Measurements from ENCODE around the gene MADD. TPM values are rescaled to one million over a fixed set of nuclear protein-coding genes. Genes with fewer than 3 reads are reported as not detected.

Gene MADD
- total RNA-seq, 2 experiments from 2014 or later, result 161 to 178 TPM

- Mint-ChIP-seq H3K4me3 (peak overlapping the region; percentile 90), H3K36me3 (ENCODE audit: low read depth) (peaks cover 44% of the 10 kb centered on the region), H3K9me3 (no peaks in the 10 kb centered on the region), H3K27me3 (no peaks in the 10 kb centered on the region), H3K27ac (peak overlapping the region; percentile 99), H3K4me1 (ENCODE audit: low read depth) (peaks cover 54% of the 10 kb centered on the region)
- no peaks in the 10 kb centered on the region for H3K27me3 ChIP-seq (ENCODE audit: control insufficient read depth in 1 of 2, insufficient read depth in 2 of 2, low read length in 2 of 2)
- TF ChIP-seq CTCF (IDR thresholded peaks at IDR 0.05), result no peak
- DNase-seq (peak in 7 of 14 experiments; percentile 20 to 74 (median 37)), ATAC-seq (ENCODE audit: poor library complexity) (no peak)
- H3K4me3 ChIP-seq (ENCODE audit: low read length), result peak overlapping the region; percentile 71
- ChIA-PET CTCF (interaction anchor here (1.5 to 3.3 kb wide), 4 partner anchors 11 to 84 kb away, joined by 3 to 10 read pairs (median 6); partner anchors contain the start of gene ACP2), POLR2A (interaction anchor here (0.6 to 4.4 kb wide), 12 partner anchors 11 to 156 kb away, joined by 3 to 21 read pairs (median 4); partner anchors contain the start of genes ACP2, DDB2 and PSMC3)
- intact Hi-C loops (cut with DNase I, micrococcal nuclease), result loop anchor here in 1 of 2 experiments (5.0 to 10.0 kb wide), 4 partner anchors 38 to 566 kb away; partner anchors contain the start of genes ARHGAP1, KBTBD4, NDUFS3 and SLC39A13
- H3K4me1 ChIP-seq (ENCODE audit: insufficient read depth, low read length), result peaks cover 49% of the 10 kb centered on the region
- peak overlapping the region; percentile 58 to 91 for H3K27ac ChIP-seq (ENCODE audit: low read depth in 1 of 2, low read length in 2 of 2)
- H3K9me3 ChIP-seq (ENCODE audit: control insufficient read depth in 1 of 2, insufficient read depth in 1 of 2, low read length in 2 of 2), result no peaks in the 10 kb centered on the region
- peaks cover 22% of the 10 kb centered on the region for H3K36me3 ChIP-seq (ENCODE audit: insufficient read depth, low read length)
Observed at GRCh38 chr11:47270331-47271271, 668 bp downstream of the MADD start.

DNA sequence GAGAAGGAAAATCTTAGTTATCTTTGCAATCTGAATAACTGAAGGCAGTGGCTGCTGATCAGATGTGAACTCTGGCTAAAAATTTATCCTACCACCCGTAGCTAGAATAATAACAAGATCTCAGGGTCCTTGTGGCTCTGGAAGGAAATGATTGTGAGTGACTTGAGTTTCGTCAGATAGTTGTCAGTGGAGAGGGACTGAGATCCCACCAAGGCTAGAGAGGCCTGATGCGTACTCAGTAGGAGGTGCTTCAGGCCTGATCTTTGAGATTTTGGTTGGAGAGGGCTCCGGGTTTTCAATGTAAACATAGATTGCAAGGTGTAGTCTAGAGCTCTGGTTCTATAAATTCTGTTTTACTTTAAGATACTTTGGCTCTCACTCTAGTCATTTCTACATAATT, 1.4 kb downstream of the MADD start:
- intact Hi-C loops (cut with DNase I, micrococcal nuclease), result loop anchor here in 1 of 2 experiments (5.0 to 10.0 kb wide), 4 partner anchors 39 to 567 kb away; partner anchors contain the start of genes ARHGAP1, KBTBD4, NDUFS3 and SLC39A13
- POLR2A ChIA-PET, result interaction anchor here (0.7 to 4.4 kb wide), 10 partner anchors 12 to 155 kb away, joined by 3 to 21 read pairs (median 4); partner anchors contain the start of genes ACP2, DDB2 and PSMC3
- H3K4me1 Mint-ChIP-seq (ENCODE audit: low read depth), result peaks cover 56% of the 10 kb centered on the region
- H3K4me1 ChIP-seq (ENCODE audit: insufficient read depth, low read length), result peaks cover 43% of the 10 kb centered on the region
- H3K4me3 ChIP-seq (ENCODE audit: low read length), result peak overlapping the region; percentile 71
- no peak for TF ChIP-seq CTCF (IDR thresholded peaks at IDR 0.05)
- H3K27ac ChIP-seq (ENCODE audit: low read depth in 1 of 2, low read length in 2 of 2), result peak overlapping the region; percentile 18 to 19
- peak overlapping the region; percentile 99 for H3K27ac Mint-ChIP-seq
- no peaks in the 10 kb centered on the region for H3K9me3 Mint-ChIP-seq
- H3K9me3 ChIP-seq (ENCODE audit: control insufficient read depth in 1 of 2, insufficient read depth in 1 of 2, low read length in 2 of 2), result no peaks in the 10 kb centered on the region
- peak overlapping the region; percentile 90 for H3K4me3 Mint-ChIP-seq
- peak in 1 of 14 experiments; percentile 16 for DNase-seq
- H3K36me3 Mint-ChIP-seq (ENCODE audit: low read depth), result peaks cover 51% of the 10 kb centered on the region
- peaks cover 29% of the 10 kb centered on the region for H3K36me3 ChIP-seq (ENCODE audit: insufficient read depth, low read length)
- no peak for ATAC-seq (ENCODE audit: poor library complexity)
- CTCF ChIA-PET, result interaction anchor here (0.5 to 3.3 kb wide), 5 partner anchors 12 to 84 kb away, joined by 3 to 10 read pairs (median 5); partner anchors contain the start of gene ACP2
- H3K27me3 ChIP-seq (ENCODE audit: control insufficient read depth in 1 of 2, insufficient read depth in 2 of 2, low read length in 2 of 2), result no peaks in the 10 kb centered on the region
- H3K27me3 Mint-ChIP-seq, result no peaks in the 10 kb centered on the region

DNA sequence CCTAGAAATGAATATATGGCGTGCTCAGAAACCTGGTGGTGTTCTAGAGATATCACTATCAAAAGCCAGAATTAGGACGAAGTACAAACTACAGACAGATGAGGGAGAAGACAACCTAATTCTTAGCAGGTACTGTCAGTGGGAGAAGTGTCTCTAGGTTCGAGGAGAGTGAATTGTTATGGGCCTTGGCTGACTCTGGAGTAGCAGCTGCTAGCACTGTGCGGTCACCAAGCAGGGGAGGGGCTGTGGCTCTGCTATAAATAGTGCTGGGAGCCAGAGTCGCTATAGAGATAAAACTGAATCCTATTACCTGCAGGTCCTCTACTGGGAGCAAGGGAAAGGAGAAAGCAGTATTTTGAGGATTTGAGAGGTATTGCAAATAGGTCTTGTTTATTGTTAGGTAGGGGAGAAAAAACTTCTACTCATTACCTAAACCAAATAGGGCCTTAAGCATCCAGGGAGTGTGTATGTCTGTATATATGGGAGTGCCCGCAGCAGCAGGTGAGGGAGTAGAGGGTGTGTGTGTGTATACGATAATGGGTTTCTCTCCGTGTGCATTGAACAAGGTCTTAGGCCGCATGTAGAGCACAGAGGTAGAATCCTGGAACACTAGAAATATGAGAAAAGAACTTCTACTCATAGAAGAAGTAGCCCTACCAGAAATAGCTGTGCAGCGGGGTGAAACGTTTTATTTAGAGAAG, 2.2 kb downstream of the MADD start:
- ATAC-seq (ENCODE audit: poor library complexity), result no peak
- Mint-ChIP-seq H3K4me1 (ENCODE audit: low read depth) (peaks cover 58% of the 10 kb centered on the region), H3K4me3 (peak overlapping the region; percentile 90), H3K27ac (peak overlapping the region; percentile 99), H3K9me3 (no peaks in the 10 kb centered on the region), H3K27me3 (no peaks in the 10 kb centered on the region), H3K36me3 (ENCODE audit: low read depth) (peaks cover 59% of the 10 kb centered on the region)
- H3K36me3 ChIP-seq (ENCODE audit: insufficient read depth, low read length), result peaks cover 37% of the 10 kb centered on the region
- no peak for TF ChIP-seq CTCF (IDR thresholded peaks at IDR 0.05)
- H3K27ac ChIP-seq (ENCODE audit: low read depth in 1 of 2, low read length in 2 of 2), result no peak overlapping the region
- H3K9me3 ChIP-seq (ENCODE audit: control insufficient read depth in 1 of 2, insufficient read depth in 1 of 2, low read length in 2 of 2), result no peaks in the 10 kb centered on the region
- intact Hi-C loops (cut with DNase I, micrococcal nuclease), result loop anchor here in 1 of 2 experiments (5.0 to 10.0 kb wide), 4 partner anchors 40 to 567 kb away; partner anchors contain the start of genes ARHGAP1, KBTBD4, NDUFS3 and SLC39A13
- ChIA-PET CTCF (interaction anchor here (2.0 to 3.3 kb wide), 2 partner anchors 12 to 23 kb away, joined by 8 to 10 read pairs; partner anchors contain the start of gene ACP2), POLR2A (interaction anchor here (0.8 to 4.4 kb wide), 7 partner anchors 13 to 306 kb away, joined by 3 to 21 read pairs (median 5); partner anchors contain the start of genes ACP2, ARFGAP2, DDB2 and KBTBD4)
- H3K27me3 ChIP-seq (ENCODE audit: control insufficient read depth in 1 of 2, insufficient read depth in 2 of 2, low read length in 2 of 2), result no peaks in the 10 kb centered on the region
- no peak overlapping the region for H3K4me3 ChIP-seq (ENCODE audit: low read length)
- peaks cover 43% of the 10 kb centered on the region for H3K4me1 ChIP-seq (ENCODE audit: insufficient read depth, low read length)
- peak in 1 of 14 experiments; percentile 17 for DNase-seq
